Measurements from ENCODE around the gene COL25A1.
"Not testable (repeated sequence)": the region's sequence is repeated elsewhere in the genome, so short reads cannot be mapped to it uniquely, and the experiment has no call there.

Gene COL25A1

DNA sequence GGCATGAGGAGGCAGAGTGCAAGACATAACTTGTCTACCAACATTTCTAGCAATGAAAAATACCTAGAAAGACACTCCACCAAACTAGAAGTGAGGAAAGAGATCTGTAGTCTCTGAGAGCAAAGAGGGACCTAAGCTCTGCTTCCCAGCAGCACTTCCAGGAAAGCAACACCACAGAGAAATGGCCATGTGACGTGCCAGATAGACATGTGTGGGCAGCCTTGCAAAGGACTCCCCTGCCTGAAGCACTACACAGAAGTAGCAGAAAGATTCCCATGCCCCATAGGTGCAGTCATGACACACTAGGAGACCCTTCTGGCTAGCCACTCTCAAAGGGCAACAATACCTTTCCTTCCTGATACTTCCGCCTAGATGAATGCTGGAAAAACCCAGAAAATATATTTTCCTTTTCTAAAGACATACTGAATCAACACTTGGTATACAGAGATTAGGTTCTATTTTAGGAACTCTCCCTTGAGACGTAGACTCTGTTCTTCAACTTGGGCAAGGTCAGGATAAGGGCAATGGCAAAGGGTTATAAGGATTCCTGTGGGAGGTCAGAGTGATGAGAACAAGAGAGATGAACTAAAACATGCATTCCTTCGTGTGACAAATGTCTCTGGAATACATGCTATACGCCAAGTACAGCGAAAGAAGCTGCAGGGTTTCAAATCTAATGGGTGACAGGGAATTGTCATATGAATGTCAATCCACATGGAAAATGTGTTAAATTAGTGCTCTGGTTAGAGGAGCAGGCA, 352.1 kb downstream of the COL25A1 start:
- no peak for DNase-seq

GRCh38 chr4:108947526-108947925, 354.9 kb downstream of the COL25A1 start:
- DNase-seq: no peak

GRCh38 chr4:108946237-108946636, 356.2 kb downstream of the COL25A1 start:
- DNase-seq: no peak

GRCh38 chr4:108943976-108944591, 358.4 kb downstream of the COL25A1 start:
- DNase-seq: no peak

DNA sequence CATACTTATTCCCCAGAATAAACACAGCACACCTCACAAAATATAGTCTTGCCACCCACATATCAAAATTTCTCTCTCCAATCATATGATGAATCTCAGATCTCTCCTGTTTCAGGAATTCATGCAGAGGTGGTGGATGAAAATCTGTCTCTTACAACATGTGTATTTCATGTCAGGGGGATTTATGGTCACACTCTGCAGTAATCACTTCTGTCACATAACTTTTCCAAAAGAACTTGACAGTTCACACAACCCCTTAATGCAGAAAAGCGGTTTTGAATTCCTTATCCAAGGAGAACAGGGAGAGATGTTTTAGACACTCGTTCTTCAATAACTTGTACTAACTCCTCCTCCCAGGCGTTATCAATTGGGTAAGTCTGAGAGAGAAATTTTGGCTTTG, 359.1 kb downstream of the COL25A1 start:
- DNase-seq: no peak

DNA sequence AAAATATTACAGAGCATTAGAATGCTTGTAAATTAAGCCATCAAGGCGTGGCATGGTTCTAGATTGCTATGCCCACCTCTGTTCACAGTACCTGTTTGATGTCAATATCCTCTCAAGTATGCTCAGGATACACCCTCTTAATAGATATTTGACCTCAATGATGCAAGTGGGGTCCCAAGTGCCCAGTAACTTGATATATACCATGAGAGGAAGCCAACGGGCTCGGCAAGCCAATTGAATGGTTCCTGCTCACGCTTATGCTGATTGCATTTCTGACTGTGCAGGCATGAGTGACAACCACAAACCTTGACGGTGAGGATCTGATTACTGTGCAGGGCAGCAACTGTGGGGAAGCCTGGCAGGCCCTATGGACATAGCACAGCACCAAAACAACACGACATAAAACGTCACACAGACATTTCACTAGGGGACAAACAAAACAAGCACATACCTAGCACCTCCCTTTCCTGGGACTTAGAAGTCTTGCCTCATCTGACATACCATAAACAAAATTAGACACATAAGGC, 360.5 kb downstream of the COL25A1 start:
- no peak for DNase-seq

- DNase-seq: no peak
Observed at GRCh38 chr4:108940634-108941033, 361.8 kb downstream of the COL25A1 start.

DNA sequence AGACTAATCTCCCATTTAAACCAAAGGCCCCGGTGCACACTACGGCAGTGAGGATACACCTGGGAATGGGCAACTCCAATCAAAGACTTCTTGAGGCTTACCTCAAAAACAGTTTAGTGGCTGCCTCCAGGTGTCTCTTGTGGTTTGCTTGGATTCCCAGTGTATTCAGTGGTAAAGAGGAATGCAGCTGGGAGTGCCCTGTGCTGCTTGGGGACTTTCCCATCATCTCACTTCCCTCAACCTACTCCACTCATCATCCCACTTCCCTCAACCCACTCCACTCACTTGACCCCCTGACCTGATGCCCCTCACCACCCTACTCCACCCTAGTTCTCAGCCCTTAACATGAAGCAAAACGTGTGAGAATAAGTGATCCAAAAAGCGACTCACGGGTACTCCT, 362.3 kb downstream of the COL25A1 start:
- no peak for DNase-seq

DNA sequence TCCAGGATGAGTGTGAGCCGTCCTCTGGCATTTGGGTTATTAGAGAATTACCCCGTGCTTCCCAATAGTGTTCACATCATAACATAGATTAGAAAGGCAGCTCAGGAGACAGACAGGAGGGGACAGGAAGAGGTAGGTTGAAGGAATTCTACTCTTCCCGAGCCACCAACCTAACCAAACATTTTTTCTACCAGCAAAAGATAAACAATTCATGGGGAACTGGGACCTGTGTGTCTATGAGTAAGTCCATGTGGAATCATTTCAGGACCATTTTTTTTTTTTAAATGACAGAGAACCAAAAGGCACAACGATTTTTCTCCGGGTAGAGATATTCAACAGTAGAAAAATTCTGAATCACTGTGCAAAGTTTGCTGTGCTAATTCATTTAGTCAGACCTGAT, 365.4 kb downstream of the COL25A1 start:
- no peak for DNase-seq

DNA sequence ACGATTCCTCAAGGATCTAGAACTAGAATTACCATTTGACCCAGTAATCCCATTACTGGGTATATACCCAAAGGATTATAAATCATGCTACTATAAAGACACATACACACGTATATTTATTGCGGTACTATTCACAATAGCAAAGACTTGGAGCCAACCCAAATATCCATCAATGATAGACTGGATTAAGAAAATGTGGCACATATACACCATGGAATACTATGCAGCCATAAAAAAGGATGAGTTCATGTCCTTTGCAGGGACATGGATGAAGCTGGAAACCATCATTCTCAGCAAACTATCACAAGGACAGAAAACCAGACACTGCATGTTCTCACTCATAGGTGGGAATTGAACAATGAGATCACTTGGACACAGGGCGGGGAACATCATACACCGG, 368.5 kb downstream of the COL25A1 start:
- not testable (repeated sequence) for DNase-seq

DNA sequence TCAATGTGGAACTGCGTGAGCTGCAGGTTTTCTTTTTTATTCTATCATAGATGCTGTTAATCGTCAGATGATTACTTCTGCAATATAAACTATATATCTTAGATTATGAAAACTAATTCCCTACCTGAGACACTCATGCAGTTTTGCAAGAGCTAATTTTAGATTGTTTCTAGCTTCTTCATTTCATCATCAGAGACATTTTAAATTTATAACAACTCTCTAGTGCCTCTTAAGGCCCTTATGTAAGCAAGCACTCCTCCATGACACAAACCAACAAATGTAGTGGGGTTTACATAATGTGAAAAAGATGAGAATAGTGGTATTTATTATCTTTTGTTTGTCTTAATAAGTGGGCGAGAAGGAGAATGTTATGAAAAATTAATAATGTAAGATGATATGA, 369.4 kb downstream of the COL25A1 start:
- DNase-seq: no peak

DNA sequence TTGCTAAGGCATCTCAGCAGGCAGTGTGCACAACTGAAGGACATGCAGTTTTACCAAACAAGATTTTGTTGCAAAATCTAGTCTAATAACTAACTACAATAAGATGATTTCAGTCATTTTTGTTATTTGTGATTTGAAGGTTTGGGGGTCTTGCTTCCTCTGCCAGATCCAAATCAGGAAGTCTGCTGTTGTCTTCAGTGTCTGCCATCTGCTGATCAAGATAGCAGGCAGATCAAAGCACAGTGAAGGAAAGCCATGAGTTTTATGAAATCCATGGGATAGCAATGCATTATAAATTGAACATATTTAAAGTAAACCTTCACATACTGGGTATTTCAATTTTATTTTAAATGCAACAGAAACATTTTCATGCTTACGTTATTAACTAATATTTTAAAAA, 370.5 kb downstream of the COL25A1 start:
- no peak for DNase-seq

DNA sequence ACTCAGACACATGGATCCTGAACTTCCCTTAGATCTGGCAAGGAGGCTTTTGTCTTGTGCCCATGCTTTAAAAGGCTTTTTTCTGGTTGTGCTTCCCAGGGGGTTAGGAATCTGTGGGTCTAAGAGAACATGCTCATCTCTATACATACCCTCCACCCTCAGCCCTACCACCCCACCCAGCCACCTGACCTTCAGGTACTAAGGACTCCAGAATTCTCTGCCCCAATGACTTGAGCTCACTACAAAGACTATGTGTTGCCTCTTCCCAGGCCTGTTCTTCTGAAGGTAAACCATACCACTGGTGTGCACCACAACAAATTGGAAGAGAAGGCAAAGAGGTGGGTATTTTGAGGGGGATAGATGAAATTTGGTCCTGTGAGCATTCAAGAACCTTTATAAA, 372.3 kb downstream of the COL25A1 start:
- DNase-seq: no peak

GRCh38 chr4:108926781-108927180, 375.7 kb downstream of the COL25A1 start:
- DNase-seq: no peak

- no peak for DNase-seq
Observed at GRCh38 chr4:108926061-108926460, 376.4 kb downstream of the COL25A1 start.

DNA sequence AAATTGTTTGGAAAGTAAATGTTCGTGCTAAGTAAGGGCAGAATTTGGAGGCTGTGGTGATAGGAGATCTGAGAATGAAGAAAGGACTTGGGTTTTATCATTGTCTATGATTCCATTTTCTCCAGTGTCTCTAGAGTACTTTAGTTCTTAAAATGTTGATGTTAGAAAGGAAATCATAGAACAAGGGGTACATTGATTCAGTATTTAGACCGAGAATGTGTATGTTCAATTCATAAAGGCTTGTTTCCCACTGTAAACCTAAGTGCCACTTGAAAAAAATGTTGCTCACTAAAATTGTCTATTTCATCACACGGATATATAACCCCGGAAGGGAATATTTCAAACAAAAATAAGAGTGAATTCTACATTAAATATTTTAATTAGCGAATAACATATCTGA, 380.3 kb downstream of the COL25A1 start:
- no peak for DNase-seq

GRCh38 chr4:108920395-108921087, 381.9 kb downstream of the COL25A1 start:
- no peak for DNase-seq

GRCh38 chr4:108919226-108919893, 383.1 kb downstream of the COL25A1 start:
- DNase-seq: no peak

DNA sequence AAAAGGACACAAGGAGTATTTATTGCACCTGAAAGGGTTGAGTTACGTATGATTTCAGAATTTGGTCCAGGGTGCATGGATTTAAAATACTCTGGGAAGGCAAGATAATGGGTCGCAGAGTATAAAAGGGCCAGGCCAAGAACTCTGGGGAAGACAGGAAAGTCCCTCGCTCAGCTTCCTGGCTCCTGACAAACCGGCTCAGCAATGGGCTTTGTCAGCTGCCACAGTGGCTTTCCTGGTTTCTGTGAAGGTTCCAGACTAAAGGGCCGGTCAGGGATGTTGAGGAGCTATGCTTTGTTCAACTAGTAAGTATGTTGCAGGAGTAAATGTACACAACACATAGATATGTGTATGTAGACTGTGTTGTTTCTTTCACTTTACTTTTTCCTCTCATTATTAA, 385.2 kb downstream of the COL25A1 start:
- DNase-seq: no peak

DNA sequence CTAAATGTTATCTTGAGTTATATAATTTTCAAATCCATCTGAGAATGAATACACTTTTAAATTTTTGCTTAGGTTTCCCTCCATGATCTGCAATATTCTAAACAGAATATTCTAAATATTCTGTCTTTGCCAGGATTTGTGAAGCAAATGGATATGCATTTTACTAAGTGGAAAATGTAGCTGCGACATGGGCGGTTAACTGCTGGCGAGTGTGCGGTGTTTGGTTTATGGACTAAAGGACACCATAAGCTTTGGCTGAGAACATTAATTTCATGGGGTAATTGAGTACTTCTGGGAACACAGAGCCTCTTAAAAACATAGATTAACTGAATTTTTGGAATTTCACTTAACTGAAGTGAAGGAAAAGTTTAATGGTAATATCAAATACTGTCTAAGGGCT, 385.8 kb downstream of the COL25A1 start:
- DNase-seq: no peak

GRCh38 chr4:108906866-108907367, 395.5 kb downstream of the COL25A1 start:
- no peak for DNase-seq

DNA sequence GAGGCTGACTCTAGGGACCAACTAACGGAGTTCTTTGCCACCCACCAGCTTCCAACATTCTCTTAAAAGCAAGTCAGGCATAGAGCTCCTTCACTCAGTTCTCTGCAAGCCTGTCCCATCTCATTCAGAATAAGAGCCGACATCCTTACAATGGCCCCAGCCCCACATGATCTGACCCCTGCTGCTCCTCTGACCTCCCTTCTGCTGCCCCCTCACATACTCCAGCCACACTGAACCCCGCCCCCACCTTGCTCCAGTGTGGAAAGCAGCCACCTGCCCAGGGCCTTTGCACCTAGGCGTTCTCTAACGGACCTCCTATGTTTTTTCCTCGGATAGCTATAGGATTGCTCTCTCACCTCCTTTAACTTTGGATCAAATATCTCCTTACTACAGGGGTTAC, 396.5 kb downstream of the COL25A1 start:
- DNase-seq: no peak

Measured in right kidney (tissue), 1 donor.